GM19452 (cell line): ENCODE data around the gene YTHDF1.

ENCODE experiments used
- ATAC-seq: cut with Tn5 transposase; IDR thresholded peaks from one replicate; pipeline ENCODE4 v1.9.1; 2021; ENCODE audit not compliant: unreplicated experiment

The YTHDF1 gene

GRCh38 chr20:63249891-63250290 is 34.0 kb upstream of the YTHDF1 start:
- no peak for ATAC-seq

GRCh38 chr20:63248835-63249591 is 33.1 kb upstream of the YTHDF1 start:
- no peak for ATAC-seq

- ATAC-seq: no peak
Observed at GRCh38 chr20:63247671-63248228, 31.8 kb upstream of the YTHDF1 start.

GRCh38 chr20:63246490-63247288 is 30.8 kb upstream of the YTHDF1 start:
- no peak for ATAC-seq

DNA sequence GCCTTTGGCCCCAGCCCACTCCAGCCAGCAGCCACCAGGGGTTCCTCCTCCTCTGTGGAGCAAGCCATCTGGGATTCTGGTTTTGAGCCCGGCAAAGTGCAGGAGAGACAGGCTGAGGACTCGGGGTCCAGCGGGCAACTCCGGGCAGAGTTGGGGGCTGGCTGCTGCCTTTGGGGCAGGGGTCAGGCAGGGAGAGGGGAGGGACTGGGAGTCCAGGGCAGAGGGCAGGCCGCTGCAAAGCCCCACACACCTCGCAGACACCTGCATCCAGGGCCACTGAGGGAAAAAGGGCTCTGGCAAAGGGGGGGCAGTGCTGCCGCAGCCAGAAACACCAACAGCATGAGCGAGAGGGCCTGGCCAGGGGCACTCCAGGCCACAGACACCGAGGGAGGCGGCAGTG is 28.5 kb upstream of the YTHDF1 start:
- no peak for ATAC-seq

DNA sequence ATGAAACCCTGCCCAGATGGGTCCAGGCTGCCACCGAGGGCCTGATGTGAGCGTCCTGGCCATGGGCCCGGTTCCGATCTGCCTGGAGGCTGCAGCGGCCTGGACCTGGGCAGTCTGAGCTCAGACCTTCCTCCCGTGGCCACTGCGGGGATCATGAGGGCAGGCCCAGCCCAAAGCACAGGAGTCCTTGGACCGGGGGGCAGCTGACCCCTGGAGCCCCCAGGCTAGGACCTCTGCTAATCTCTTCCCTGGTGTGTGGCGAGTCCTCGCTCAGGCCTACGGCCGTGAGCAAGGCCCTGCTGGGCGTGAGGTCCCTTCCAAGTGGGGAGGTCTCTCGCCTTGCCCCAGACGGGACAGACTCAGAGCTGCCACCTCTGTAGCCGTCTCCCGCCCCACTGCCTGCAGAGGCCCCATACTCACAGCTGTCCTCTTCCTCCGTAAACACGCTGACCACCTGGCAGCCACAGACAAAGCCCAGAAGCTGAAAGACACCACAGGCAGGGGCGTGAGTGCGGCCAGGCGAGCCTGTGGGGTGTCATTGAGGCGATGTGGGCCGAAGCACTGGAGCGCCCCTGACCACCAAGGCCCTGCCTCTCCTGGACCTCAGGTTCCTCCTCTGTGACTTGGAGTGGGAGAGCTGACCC is 27.8 kb upstream of the YTHDF1 start:
- no peak for ATAC-seq

DNA sequence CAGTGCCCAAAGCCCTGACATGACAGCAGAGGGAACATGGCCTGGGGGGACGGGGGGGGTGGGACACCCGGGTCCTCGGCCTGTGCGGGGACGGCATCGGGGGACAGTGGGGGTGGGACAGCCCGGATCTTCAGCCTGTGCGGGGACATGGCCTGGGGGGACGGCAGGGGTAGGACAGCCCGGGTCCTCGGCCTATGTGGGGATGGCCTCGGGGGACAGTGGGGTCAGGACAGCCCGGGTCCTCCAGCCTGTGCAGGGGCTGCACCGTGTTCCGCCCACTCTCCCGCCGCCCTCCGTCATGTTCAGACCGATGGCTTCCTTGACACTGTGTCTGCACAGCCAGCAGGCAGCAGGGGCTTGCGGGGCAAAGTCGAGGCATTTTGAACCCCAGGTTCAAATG is 26.8 kb upstream of the YTHDF1 start:
- no peak for ATAC-seq

DNA sequence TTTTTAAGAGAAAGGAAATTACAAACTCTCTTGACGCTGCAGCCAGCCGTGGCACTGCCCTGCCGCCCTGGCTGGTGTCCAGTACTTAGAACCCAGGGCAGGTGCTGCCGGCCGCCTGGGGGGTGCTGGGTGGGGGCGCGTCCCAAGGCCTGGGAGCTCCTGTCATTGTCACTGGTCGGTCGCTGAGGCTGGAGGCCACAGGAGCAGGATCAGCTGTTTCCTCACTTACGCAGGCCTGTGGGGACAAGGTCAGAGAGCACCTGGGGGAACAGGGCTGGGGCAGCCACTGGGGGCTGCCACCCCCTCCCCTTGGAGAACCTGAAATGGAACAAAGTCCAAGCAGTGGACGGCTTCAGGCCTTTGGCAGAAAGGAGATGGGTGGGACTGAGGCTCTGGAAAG is 25.3 kb upstream of the YTHDF1 start:
- ATAC-seq: no peak

DNA sequence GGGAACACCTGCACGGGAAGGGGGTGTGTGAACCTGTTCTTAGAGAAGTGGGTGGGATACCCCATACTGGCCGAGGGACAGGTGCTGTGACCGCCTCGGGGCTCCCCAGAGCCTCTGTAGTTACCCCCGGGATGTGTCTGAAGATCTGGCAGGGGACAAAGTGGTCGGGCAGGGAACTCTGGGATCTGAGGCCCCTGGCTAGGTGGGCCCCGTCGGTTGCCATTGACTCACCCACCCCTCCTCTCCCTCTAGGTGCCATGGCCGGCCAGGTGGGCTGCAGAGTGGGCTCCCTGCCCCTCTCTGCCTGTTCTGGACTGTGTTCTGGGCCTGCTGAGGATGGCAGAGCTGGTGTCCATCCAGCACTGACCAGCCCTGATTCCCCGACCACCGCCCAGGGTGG is 24.1 kb upstream of the YTHDF1 start:
- no peak for ATAC-seq

- ATAC-seq: no peak
Observed at GRCh38 chr20:63239431-63239830, 23.5 kb upstream of the YTHDF1 start.

GRCh38 chr20:63238514-63239125 is 22.7 kb upstream of the YTHDF1 start:
- no peak for ATAC-seq

DNA sequence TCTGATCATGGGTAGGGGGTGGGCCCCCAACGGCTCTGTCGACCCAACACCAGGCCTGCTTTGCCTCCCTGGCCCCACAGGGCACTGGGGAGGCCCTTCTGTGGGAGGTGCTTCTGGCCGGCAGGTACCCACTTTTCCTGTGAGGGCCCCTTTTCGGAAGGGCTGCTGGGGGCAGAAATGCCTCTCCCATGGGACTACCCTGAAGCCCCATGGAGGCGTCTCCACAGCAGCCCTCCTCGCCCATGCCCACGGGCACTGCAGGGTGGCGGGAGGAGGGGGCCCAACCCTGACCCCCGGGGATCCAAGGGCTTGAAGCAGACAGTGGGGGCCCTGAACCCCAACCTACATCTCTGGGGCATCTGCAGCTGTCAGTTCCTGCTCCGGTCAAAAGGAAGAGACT is 22.1 kb upstream of the YTHDF1 start:
- no peak for ATAC-seq

DNA sequence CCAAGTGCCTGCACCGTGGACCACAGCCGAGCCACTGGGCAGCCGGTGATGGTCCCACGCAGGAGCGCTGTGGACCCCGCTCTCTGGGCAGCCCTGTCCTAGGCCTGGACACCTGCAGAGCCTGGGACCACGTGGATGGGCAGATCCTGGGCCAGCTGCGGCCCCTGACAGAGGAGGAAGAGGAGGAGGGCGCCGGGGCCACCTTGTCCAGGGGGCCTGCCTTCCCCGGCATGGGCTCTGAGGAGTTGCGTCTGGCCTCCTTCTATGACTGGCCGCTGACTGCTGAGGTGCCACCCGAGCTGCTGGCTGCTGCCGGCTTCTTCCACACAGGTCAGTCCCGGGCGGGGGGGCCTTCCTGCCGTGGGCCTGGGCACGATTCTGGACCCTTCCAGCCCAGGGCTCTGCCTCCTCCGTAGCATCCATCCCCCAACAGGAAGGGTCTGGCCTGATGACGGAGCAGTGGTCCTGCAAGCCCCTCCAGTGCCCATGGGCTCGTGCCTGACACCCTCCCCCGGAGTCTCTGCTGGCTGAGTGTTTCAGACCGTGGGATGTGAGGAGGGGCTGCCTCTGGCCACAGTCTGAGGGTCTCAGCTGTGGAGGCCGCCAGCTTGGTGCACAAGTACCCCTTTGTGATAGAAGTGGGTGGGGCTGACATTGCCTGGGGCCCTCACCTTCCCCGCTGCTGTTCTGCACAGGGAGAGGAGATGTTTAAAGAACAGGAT is 20.3 kb upstream of the YTHDF1 start:
- no peak for ATAC-seq

GRCh38 chr20:63235399-63235983 is 19.6 kb upstream of the YTHDF1 start, which contains the start of gene BIRC7:
Gene BIRC7 (plus strand): TSS chr20:63235905. CDS start chr20:63236097, 192 bp downstream.
- ATAC-seq: no peak

GRCh38 chr20:63234693-63235398 is 18.9 kb upstream of the YTHDF1 start:
- no peak for ATAC-seq

GRCh38 chr20:63233924-63234323 is 18.0 kb upstream of the YTHDF1 start:
- ATAC-seq: no peak

DNA sequence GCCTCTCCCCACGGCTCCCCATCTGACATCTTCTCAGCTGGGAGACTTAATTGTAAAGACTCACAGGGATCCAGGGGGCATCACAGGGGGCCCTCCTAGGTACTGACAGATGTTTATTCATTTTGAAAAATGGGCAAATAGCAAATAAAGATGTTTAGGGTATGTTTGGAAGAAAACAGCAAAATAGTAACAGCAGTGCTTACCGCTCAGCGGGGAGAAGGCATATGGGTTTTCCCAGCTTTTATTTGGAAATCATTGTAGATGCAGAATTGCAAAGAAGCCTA is 17.1 kb upstream of the YTHDF1 start:
- no peak for ATAC-seq

- no peak for ATAC-seq
Observed at GRCh38 chr20:63232235-63233060, 16.5 kb upstream of the YTHDF1 start.

GRCh38 chr20:63230800-63231268 is 14.9 kb upstream of the YTHDF1 start:
- no peak for ATAC-seq
